ENCODE measurements around the gene RHD. TPM values are rescaled to one million over a fixed set of nuclear protein-coding genes. Genes with fewer than 3 reads are reported as not detected.
"Not testable (repeated sequence)": the region's sequence is repeated elsewhere in the genome, so short reads cannot be mapped to it uniquely, and the experiment has no call there.

The RHD gene
- total RNA-seq, 1 donor from 2014 or later, result 0.13 TPM

DNA sequence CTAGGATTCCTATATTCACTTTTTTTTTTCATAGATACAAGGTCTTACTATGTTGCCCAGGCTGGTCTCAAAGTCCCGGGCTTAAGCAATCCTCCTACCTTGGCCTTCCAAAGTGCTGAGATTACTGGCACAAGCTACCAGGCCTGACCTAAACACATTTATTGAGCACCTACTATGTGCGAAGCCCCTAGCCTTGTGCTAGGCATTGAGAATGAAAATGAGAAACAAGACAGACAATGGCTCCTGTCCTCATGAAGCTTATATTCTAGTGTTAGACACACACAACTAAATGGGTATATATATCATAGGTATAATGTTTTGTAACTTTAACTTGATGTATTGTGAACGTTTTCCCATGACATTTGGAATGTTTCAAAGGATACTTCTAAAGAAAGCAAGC is 77.3 kb downstream of the RHD start:
- no peak for DNase-seq (ENCODE audit: low read depth in 2 of 2)

GRCh38 chr1:25355841-25356395 is 83.6 kb downstream of the RHD start:
- no peak for DNase-seq (ENCODE audit: low read depth in 2 of 2)

GRCh38 chr1:25356441-25356840 is 84.1 kb downstream of the RHD start:
- DNase-seq (ENCODE audit: low read depth in 2 of 2), result no peak

DNA sequence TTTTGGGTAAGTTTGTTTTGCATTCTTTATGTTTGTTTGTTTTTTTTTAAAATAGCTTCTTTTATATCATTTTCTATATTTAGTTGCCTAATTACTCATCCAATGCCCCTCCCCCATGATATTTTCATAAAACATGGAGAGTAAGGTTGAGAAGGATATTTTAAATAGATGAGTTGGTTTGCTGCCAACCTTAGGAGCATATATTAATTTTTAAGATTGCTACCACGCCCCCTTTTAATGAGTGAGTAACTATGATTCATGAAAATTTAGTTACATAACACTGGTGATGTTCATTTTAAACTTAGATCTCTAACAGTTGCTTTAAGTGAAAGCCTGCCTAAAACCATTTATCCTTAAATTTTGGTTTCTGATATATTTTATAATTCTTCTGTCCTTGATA is 84.5 kb downstream of the RHD start:
- DNase-seq (ENCODE audit: low read depth in 2 of 2), result no peak

GRCh38 chr1:25360596-25361581 is 88.6 kb downstream of the RHD start:
- DNase-seq (ENCODE audit: low read depth in 2 of 2), result peak in 1 of 2 donors; percentile 75

DNA sequence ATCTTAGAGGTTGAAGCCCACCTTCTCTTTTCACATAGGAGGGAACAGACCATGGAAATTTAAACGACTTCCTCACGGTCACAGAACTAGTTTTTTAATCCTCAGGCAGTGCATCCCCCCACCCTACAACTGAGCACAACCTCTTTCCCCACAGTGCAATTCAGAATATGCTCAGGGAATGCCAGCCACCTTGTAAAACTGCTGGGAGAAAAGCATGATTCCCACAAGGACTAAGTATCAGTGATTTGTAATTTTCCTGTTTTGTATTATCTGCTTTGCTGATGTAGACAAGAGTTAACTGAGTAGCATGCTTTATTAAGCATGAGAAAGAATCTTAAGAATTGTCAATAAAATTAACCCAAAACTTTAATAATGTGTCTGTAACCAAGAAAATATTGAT is 89.6 kb downstream of the RHD start:
- peak in 1 of 2 donors; percentile 29 for DNase-seq (ENCODE audit: low read depth in 2 of 2)

- DNase-seq (ENCODE audit: low read depth in 2 of 2), result not testable (repeated sequence)
Observed at GRCh38 chr1:25362634-25363559, 90.6 kb downstream of the RHD start.

GRCh38 chr1:25369241-25369640 is 96.9 kb downstream of the RHD start:
- peak in 1 of 2 donors; percentile 5 for DNase-seq (ENCODE audit: low read depth in 2 of 2)

GRCh38 chr1:25369691-25370271 is 97.5 kb downstream of the RHD start:
- not testable (repeated sequence) for DNase-seq (ENCODE audit: low read depth in 2 of 2)

- peak; percentile 74 to 88 for DNase-seq (ENCODE audit: low read depth in 2 of 2)
Observed at GRCh38 chr1:25371757-25372156, 99.4 kb downstream of the RHD start.

DNA sequence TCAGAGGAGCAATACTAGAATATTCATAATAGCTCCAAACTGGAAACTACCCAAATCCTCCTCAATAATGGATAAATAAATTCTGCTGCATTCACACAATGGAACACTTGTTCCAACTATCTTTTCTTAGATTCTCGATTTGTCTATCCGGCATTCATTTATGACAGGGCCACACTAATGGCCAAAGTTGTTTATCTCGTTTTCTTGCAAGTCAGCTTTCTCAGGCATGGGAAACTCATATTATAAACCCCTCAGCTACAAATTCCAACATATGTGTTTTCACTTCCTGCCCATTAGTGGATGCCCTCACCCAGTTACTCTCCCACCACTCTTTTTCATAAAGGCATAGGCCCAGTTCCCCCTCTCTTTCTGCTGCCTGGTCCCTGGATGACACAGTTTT is 106.1 kb downstream of the RHD start:
- DNase-seq (ENCODE audit: low read depth in 2 of 2), result not testable (repeated sequence)

Other genes starting within 250 kb of the RHD start
- 23.3 and 23.5 TPM in 2 replicates for gene SYF2, start 40.0 kb upstream of the RHD start, total RNA-seq
- 96.4 and 135 TPM in 2 replicates for gene RSRP1, start 25.1 kb upstream of the RHD start, total RNA-seq
- gene TMEM50A, start 65.8 kb downstream of the RHD start, total RNA-seq, result 192 and 202 TPM in 2 replicates
- gene RHCE, start 148.3 kb downstream of the RHD start, total RNA-seq, result 0.13 and 1.9 TPM in 2 replicates
- 16.8 and 19.7 TPM in 2 replicates for gene MACO1, start 158.4 kb downstream of the RHD start, total RNA-seq

Measured in dermis microvascular lymphatic vessel endothelial cell (primary cell).